Measurements from ENCODE around the gene TNNC2.

- TF ChIP-seq PAX5 (IDR thresholded peaks at IDR 0.05; ENCODE audit: insufficient read depth, low read length, severe bottlenecking) (no peak), POLR2A (IDR thresholded peaks at IDR 0.05; ENCODE audit: low read depth, low read length) (no peak)
These were observed 47.0 kb downstream of the TNNC2 start for GRCh38 chr20:45780159-45780558.

Data from GM12891 (cell line).